OCI-LY3 (cell line): ENCODE data around the gene GRB14.

Experiments
- H2AFZ ChIP-seq: fragments of 200-600, 300-600 bp; shearing (Covaris generic); 2 replicates; pipeline ENCODE4 v1.6.0; 2014; ENCODE audit warnings: antibody characterized with exemption, low read depth, low read length
- H3K27ac ChIP-seq: fragments of 200-600, 300-600 bp; sonication (generic); 2 replicates; pipeline ENCODE4 v1.5.1; 2014; ENCODE audit warnings: mild to moderate bottlenecking, low read length, moderate library complexity, mixed read lengths
- H3K27me3 ChIP-seq: fragments of 200-600, 300-600 bp; sonication (generic); 2 replicates; pipeline ENCODE4 v1.6.1; 2014; ENCODE audit warnings: low read depth, low read length, mixed read lengths
- H3K36me3 ChIP-seq: fragments of 200-600, 300-600 bp; sonication (generic); replicated peaks from 2 replicates; pipeline ENCODE3; 2014; ENCODE audit warnings: low read depth, low read length, mixed read lengths
- H3K4me1 ChIP-seq: fragments of 300-600, 200-600 bp; sonication (generic); 2 replicates; pipeline ENCODE4 v1.6.1; 2014; ENCODE audit warnings: low read length, mixed read lengths
- H3K4me2 ChIP-seq: fragments of 200-600, 300-600 bp; sonication (generic); 2 replicates; pipeline ENCODE4 v1.6.1; 2014; ENCODE audit warnings: low read length, mixed read lengths
- H3K4me3 ChIP-seq: fragments of 300-600, 200-600 bp; sonication (generic); 2 replicates; pipeline ENCODE4 v1.5.1; 2014; ENCODE audit warnings: antibody characterized with exemption, mild to moderate bottlenecking, low read length, moderate library complexity
- H3K79me2 ChIP-seq: fragments of 300-600, 200-600 bp; shearing (Covaris generic); 2 replicates; pipeline ENCODE4 v1.6.1; 2014; ENCODE audit warnings: mild to moderate bottlenecking, low read length, mixed read lengths
- H3K9ac ChIP-seq: fragments of 300-600, 200-600 bp; shearing (Covaris generic); 2 replicates; pipeline ENCODE4 v1.6.0; 2014; ENCODE audit warnings: mild to moderate bottlenecking, low read length, moderate library complexity
- H3K9me3 ChIP-seq: fragments of 200-600, 300-600 bp; shearing (Covaris generic); 2 replicates; pipeline ENCODE4 v1.6.1; 2014; ENCODE audit warnings: low read length, mixed read lengths; ENCODE audit not compliant: insufficient read depth
- H4K20me1 ChIP-seq: fragments of 200-600, 300-600 bp; sonication (generic); 2 replicates; pipeline ENCODE4 v1.6.1; 2016; ENCODE audit warnings: low read length, mixed read lengths; ENCODE audit not compliant: insufficient read depth
- EZH2phosphoT487 ChIP-seq: fragments of 200-600 bp; shearing (Covaris generic); IDR thresholded peaks from 2 replicates; pipeline ENCODE4 v1.6.1; 2018; ENCODE audit warnings: antibody characterized with exemption, mixed run types, low read depth
- TF ChIP-seq, protein P1 (sequence below): fragments of 200-600, 300-600 bp; sonication (generic); IDR thresholded peaks from 2 replicates; pipeline ENCODE4 v1.5.1; 2014; ENCODE audit warnings: antibody characterized with exemption, low read length, low read depth

Gene GRB14

DNA sequence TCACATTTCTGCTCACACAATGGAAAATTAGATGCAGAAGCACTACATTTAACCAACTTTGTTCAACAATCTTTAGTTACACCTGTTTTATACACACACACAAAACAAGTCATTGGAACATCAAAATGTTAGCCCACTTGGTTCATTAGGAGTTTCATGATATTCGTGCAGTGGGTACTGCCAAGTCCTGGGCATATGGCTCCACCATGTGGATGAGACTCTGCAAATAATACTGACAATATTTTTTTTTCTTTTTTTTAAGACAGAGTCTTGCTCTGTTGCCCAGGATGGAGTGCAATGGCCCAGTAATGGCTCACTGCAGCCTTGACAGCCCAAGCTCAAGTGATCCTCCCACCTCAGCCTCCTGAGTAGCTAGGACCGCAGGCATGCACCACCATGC is 34.5 kb upstream of the GRB14 start:
- Histone ChIP-seq H3K9ac (no peak overlapping the region), H3K9me3 (no peaks in the 10 kb centered on the region), H4K20me1 (no peaks in the 10 kb centered on the region), H2AFZ (no peak overlapping the region), H3K4me2 (no peak overlapping the region), H3K4me3 (no peak overlapping the region), H3K27ac (no peak overlapping the region), H3K4me1 (no peaks in the 10 kb centered on the region), H3K36me3 (peaks cover 4% of the 10 kb centered on the region), H3K27me3 (no peaks in the 10 kb centered on the region), H3K79me2 (no peaks in the 10 kb centered on the region)
- TF ChIP-seq, protein P1, sequence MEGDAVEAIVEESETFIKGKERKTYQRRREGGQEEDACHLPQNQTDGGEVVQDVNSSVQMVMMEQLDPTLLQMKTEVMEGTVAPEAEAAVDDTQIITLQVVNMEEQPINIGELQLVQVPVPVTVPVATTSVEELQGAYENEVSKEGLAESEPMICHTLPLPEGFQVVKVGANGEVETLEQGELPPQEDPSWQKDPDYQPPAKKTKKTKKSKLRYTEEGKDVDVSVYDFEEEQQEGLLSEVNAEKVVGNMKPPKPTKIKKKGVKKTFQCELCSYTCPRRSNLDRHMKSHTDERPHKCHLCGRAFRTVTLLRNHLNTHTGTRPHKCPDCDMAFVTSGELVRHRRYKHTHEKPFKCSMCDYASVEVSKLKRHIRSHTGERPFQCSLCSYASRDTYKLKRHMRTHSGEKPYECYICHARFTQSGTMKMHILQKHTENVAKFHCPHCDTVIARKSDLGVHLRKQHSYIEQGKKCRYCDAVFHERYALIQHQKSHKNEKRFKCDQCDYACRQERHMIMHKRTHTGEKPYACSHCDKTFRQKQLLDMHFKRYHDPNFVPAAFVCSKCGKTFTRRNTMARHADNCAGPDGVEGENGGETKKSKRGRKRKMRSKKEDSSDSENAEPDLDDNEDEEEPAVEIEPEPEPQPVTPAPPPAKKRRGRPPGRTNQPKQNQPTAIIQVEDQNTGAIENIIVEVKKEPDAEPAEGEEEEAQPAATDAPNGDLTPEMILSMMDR: no peak
- no peak for TF ChIP-seq EZH2phosphoT487

- Histone ChIP-seq H3K4me1 (no peaks in the 10 kb centered on the region), H3K4me2 (no peak overlapping the region), H3K9ac (no peak overlapping the region), H3K27me3 (no peaks in the 10 kb centered on the region), H4K20me1 (no peaks in the 10 kb centered on the region), H2AFZ (no peak overlapping the region), H3K27ac (no peak overlapping the region), H3K79me2 (no peaks in the 10 kb centered on the region), H3K36me3 (peaks cover 4% of the 10 kb centered on the region), H3K9me3 (no peaks in the 10 kb centered on the region), H3K4me3 (no peak overlapping the region)
- TF ChIP-seq, protein P1: no peak
- TF ChIP-seq EZH2phosphoT487: no peak
These were observed 34.1 kb upstream of the GRB14 start for GRCh38 chr2:164655336-164655735.

DNA sequence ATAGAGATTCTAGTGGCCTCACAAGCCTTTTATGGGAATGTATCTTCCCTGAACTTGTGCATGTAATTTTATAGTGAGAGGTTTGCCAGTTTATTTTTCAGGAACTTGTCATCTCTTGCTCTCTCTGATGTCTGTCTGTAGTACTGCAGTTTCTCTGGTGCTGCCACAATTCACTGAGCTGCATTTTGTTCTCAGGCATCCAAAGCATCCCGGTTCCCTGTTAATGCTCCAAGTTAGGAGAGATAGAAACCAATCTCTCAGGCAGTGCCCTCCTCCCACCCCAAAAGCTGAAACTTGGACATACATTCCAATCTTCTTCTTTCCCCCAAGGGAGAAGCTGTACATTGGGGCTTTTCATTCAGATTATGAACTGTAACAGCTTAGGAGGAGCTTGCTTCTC is 30.1 kb upstream of the GRB14 start:
- Histone ChIP-seq H3K9ac (no peak overlapping the region), H3K27me3 (no peaks in the 10 kb centered on the region), H3K4me1 (no peaks in the 10 kb centered on the region), H3K4me2 (no peak overlapping the region), H3K36me3 (peaks cover 4% of the 10 kb centered on the region), H3K4me3 (no peak overlapping the region), H3K27ac (no peak overlapping the region), H4K20me1 (no peaks in the 10 kb centered on the region), H3K79me2 (no peaks in the 10 kb centered on the region), H3K9me3 (0 out of 2 replicates have a peak, but pooled peaks cover 4% of the 10 kb centered on the region), H2AFZ (no peak overlapping the region)
- TF ChIP-seq, protein P1: no peak
- no peak for TF ChIP-seq EZH2phosphoT487

DNA sequence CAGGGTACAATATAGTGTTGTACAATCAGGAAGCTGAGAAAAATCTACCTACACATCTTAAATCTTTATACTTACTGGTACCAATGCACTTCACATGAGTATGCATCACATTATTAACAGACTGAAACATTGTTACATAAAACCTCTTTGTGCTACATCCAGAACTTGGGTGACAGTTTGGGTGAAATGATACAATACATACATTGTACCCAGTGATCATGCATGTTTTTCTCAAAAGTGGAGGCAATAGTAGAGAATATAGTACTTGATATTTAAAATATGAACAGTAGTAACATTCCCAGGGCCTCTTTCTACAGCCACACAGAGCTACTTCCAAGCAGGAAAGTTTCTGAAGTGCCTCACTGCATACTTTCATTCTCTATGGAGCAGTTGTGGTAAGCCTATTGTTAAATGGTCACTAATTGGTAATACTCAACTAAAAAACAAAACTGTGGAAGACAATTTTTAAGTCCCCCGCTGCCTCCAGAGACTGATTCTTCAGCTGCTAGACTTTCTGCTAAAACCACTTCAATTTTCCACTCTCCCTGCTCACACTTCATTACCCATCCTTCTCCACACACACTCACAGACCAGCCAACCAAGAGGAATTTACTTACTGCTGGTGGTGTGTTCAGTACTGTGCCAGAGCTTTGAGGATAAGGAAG is 22.9 kb upstream of the GRB14 start:
- H3K4me1 ChIP-seq: no peaks in the 10 kb centered on the region
- 0 out of 2 replicates have a peak, but pooled peaks cover under 1% of the 10 kb centered on the region for H3K9me3 ChIP-seq
- no peak overlapping the region for H2AFZ ChIP-seq
- H3K9ac ChIP-seq: no peak overlapping the region
- no peak for TF ChIP-seq EZH2phosphoT487
- no peak overlapping the region for H3K4me3 ChIP-seq
- H3K27ac ChIP-seq: no peak overlapping the region
- H3K27me3 ChIP-seq: no peaks in the 10 kb centered on the region
- no peak overlapping the region for H3K4me2 ChIP-seq
- no peaks in the 10 kb centered on the region for H3K36me3 ChIP-seq
- no peaks in the 10 kb centered on the region for H4K20me1 ChIP-seq
- H3K79me2 ChIP-seq: no peaks in the 10 kb centered on the region
